HG02571 (cell line): ENCODE results near the gene ZBTB25.

Experiments used
- ATAC-seq: cut with Tn5 transposase; IDR thresholded peaks from one replicate; pipeline ENCODE4 v1.9.1; 2021; ENCODE audit warnings: mild to moderate bottlenecking, moderate library complexity; ENCODE audit not compliant: unreplicated experiment

The ZBTB25 gene

DNA sequence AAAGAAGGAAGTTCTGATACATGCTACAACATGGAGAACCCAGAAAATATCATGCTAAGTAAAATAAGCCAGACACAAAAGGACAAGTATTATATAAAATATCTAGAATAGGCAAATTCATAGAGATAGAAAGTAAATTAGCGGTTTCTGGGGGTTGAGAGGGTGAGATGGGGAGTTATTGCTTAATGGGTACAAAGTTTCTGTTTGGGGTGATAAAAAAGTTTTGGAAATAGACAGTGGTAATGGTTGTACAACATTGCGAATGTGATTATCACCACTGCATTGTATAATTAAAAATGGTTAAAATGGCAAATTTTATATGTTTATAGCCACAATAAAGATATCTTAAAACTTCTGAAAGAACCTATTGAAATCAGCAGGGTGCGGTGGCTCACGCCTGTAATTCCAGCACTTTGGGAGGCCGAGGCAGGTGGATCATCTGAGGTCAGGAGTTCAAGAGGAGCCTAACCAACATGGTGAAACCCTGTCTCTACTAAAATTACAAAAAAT is 15.0 kb downstream of the ZBTB25 start:
- ATAC-seq, result no peak

DNA sequence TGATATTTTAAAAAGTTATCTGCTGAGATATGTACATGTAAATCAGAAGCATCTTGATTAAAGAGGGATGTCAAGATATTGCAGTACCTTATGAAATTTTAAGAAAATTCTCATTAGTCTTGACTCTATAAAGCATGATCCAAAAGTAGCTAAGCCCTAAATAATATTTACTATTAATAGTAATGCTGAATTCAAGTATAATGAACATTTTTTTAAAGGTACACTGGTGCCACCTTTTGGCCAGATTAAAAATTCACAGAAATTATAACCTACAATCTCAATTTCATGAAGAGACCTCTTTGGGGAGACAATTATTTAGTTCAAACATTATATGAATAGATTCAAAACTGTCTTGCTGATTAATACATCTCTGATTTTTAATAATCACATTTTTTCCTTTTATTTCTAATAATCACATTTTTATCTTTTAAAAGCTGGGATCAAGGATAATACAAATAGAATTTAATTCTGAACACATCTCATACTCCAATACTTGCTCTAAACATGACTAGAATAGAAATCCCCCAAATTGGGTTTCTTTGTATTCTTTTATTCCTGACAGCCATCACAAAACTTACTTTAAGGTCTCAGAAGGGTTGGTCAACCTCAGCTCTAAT is 24.9 kb downstream of the ZBTB25 start:
- no peak for ATAC-seq

DNA sequence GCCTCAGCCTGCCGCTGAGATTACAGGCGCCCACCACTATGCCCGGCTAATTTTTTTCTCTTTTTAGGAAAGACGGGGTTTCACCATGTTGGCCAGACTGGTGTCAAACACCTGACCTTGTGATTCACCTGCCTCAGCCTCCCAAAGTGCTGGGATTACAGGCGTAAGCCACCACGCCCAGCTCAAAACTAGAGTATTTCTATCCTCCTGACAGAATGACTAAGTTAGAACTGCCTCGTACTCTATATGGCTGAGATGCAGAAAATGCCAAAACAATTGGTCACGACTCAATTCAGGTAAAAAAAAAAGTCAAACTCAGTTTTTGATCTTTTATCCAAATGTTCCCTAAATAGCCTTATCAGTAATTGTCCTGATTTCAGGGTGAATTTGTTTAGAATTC is 27.2 kb downstream of the ZBTB25 start:
- no peak for ATAC-seq

DNA sequence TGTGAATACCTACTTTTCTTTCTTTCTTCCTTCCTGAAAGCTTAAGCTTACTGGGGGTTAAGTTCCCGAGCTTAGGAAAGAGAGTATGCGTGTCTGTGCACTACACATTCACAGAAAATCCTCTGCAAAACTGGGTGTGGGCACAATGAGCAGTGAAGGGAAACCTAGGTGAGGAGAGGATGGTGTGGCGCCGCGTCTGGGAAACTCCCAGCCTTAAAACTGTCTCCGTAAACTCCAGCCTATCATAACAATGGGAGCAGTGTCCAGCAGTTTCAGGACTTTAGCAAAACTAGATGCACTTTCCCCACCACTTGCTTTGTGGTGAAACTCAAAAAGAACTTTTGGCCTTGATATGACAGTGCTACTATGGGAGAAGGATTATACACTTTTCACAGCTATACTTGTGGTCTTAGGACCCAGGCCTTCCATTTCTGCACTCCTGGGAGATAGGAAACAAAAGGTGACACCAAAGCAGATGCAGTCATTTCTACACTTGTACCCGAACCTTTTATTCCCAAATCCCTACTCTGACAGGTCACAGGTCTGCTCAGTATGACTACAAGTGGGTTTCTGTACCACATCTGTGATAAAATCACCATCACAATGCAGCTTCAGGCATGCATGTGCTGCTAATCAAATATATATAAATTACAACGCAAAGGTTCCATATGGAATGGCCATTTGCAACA is 27.9 kb downstream of the ZBTB25 start:
- no peak for ATAC-seq

DNA sequence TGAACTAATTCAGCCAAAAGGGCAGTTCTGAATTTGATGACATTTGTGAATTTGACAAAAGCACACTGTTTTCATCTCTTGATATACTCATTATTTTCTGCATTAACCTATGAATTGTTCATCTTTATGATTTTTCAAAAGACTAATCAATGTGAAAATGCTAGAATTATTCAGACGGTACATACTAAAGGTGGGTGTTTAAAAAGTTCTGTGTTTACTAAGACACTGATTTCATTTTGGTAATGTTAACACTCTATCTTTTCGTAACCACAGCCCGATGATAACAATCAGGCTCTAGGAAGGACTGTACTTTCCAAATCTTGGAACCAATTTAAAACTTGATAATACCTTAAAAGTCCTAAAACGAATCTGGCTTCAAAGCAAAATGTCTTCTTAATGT is 28.9 kb downstream of the ZBTB25 start:
- no peak for ATAC-seq

DNA sequence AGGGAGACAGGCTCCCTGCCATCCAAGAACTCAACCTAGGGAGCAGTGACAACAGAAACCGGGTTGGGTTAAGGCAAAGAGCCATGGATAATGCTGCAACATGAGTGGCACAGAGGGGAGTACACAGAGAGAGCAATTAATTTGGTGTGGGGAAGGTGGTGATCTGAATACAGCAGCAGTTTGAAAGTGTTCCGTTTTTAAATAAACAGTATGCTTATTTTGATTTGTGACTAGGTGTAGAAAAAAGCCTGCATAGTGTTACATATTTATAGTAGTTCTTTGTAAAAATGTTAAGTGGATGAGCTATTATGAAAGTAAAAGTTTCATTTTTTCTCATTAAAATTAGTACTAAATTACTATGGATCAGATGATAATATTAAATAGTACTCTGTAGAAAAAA is 29.6 kb downstream of the ZBTB25 start:
- ATAC-seq, result no peak

DNA sequence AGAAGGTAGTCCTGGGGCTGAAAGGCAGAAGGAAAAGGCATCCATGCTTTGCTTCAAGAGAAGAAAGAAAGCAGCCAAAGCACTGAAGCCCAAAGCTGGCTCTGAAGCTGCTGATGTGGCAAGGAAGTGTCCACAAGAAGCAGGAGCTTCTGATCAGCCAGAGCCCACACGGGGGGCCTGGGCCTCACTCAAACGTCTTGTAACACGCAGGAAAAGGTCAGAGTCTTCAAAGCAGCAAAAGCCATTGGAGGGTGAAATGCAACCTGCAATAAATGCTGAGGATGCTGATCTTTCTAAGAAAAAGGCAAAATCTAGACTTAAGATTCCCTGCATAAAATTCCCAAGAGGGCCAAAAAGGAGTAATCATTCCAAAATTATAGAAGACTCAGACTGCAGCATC is 35.2 kb downstream of the ZBTB25 start:
- no peak for ATAC-seq

DNA sequence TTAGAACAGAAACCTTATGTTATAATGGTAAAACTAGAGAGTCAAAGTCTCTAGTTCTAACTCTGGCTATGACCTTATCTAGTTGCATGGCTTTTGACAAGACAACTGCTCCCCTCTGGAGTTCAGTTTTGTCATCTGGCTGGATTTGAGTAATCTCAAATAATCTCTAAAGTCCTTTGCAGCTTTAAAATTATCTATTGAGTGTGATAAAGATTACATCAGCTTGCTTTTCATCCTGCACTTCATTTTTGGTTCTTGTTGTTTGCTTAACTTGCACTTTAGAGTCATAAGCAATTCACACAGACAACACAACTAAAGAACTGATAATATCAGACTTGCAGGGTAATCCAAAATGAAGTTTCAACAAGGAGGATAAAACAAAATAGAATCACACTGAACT is 36.1 kb downstream of the ZBTB25 start:
- ATAC-seq, result no peak

DNA sequence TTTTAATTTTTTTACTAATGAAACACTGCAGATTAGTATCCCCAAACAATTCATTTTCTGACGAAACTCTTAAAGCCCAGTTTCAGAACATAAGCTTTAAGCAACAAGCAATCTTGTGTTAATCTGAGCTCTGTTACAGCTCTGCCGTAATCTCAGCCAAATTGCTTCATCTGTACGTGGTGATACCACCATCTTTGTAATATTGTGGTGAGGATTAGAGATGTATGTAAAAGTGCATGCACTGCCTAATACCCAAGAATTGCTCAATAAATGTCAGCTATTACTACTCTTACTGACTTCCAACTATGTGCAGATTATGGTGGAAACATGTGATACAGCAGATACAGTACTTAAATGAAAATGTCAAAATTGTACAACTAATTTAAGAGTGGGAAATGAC is 36.5 kb downstream of the ZBTB25 start:
- no peak for ATAC-seq

DNA sequence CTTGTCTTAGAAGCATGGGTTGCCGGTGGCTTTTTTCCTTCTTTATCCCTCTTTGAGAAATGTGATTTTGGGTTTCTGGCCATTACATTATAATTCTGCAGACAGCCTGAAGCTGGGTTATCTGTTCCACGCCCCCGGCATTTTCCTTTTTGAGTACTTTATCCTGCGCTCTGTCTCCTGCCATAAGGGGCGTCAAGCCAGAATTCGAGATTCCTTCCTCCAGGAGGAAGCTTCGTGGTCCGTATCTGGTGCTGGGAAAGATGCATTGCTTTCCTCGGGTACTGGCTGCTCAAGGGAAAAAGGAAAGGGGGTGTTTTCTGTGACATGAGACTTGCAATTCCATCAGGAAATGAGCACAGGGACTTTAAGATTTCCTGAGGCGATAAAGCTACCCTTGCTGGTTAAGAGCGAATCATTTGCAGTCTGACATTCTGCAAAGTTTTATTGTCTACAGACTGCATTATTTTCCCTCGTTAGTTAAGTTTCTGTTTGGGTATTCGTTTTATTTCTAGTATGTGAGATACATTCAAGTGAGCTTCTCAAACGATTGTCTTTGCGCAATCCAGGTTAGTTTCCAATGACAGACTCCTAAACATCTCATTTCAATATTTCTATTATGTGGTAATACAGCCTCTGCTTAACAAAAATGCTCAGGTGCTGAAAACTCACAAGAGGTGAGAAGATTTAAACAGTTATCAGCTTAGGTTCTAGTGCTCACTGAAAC is 37.6 kb downstream of the ZBTB25 start:
- ATAC-seq, result no peak

DNA sequence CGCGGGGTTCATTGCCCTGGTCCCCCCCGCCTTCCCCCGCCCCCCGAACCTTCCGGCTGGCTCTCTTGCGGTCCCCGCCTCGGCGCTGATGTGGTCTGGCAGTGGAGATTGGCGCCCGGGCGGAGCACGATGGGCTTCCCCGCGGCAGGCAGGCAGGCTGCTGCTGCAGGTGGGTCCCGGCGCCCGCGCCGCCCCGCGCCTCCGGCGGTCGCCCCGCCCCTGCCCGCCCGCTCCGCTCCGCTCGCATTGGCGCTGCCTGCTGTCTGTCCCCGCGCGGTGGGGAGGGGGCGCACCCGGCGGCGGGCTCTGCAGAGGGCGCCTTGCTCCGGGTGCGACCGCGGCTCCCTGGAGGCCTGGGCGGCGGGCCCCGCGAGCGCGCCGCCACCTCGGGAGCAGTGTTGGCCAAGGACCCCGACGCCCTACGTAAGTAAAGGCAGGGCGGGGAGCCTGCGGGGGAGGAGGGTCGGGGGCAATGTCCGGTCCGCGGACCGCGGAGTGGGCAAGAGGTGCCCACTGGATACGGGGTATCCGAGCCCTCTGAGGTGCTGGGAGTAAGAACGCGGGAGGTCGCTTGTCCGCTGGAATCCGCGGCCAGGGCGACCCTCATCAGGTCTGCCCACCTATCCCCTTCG is 38.3 kb downstream of the ZBTB25 start, which contains the start of gene AKAP5:
TSS of gene AKAP5 (plus strand) at position 309 of the 632 bp plus-strand sequence. CDS start 2,896 bp downstream, outside the sequence.
- peak; percentile 65 for ATAC-seq

DNA sequence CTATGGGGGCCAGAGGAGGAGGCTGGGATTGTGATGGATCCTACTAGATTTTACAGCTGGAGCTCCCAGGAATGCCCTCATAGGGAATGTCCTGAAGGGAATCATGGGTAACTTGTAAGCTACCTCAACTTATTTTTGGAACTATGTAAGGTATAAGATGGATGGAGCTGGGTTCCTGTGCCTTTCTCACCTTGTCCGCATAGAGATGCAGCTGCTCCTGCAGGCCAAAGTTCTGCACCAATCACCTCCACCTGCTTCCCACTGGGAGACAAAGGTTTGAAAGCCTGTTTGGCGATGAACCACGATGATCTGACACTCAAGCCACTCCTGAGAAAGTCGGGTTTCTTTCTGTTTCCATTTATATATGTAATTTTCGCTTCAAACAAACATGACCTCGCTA is 39.0 kb downstream of the ZBTB25 start:
- no peak for ATAC-seq

DNA sequence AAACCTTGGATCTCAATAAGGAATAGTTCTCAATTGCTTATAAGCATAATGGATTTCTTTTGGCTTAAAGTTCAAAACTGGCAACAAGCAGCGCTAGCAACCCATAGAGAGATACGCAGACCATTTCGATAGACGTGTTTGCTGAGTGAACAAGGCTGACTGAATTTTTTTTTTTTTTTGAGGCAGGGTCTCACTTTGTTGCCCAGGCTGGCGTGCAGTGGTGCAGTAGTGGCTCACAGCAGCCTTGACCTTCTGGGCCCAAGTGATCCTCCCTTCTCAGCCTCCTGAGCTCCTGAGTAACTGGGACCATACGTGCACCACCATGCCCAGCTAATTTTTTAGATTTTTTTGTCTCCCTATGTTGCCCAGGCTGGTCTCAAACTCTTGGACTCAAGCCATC is 39.8 kb downstream of the ZBTB25 start:
- ATAC-seq, result no peak

DNA sequence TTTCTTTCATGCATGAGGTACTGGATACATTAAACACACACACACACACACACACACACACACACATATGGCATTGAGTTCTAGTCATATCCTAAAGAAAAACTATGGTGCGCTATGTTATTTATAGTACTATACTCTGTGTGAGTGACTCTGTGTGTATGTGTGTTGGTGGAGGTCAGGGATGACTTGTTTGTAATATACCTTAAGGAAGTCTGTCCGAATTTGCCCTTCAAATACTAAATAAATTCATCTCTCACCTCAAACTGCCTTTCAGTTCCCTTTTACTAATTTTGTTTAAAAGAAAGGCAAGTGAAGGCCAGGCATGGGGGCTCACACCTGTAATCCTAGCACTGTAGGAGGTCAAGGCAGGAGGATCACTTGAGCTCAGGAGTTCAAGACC is 40.4 kb downstream of the ZBTB25 start:
- no peak for ATAC-seq

DNA sequence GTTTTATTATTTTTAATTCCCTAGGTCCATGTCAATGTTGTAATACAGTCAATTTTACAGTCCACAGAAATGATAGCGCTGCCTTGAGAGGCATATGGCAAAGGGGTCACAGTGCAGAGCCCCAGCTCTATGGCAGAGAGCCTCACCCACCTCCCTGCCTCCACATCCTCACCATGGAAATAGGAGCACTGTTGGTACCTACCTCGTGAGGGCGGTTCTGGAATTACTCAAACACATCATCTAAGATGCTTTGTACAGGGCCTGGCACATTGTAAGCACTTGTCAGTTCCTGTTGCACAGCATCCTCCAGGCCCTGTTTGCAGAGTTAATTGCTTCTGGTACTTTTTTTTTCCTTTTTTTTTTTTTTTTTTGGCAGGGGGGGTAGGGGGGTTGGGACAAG is 42.4 kb downstream of the ZBTB25 start:
- no peak for ATAC-seq

DNA sequence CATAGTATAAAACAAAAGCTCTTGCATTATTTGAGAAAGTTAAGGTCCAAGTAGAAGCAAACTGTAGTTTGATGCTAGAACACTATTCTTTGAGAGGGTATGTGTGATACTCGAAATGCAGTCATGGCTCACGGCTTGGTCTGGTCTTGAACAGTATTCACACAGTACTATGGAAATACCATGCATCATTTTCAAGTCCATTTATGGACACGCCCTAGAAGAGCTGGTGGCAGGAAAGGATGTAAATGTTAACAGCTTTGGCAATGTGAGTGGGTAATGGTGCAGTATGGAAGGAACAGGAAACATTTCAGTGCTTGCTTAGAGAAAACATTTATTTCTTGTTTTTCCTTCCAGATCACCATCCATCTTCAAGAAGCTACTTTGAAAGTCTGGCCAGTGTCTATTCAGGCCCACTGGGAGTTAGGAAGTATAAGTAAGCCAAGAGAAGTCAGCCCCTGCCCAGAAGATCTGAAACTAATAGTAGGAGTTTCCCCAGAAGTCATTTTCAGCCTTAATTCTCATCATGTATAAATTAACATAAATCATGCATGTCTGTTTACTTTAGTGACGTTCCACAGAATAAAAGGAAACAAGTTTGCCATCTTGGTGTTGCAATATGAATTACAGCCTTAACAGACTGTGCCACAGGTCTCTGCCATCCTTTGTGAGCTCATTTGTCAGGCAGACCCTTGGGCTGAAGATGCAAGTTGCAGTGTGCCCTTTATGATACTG is 44.1 kb downstream of the ZBTB25 start:
- ATAC-seq, result no peak

DNA sequence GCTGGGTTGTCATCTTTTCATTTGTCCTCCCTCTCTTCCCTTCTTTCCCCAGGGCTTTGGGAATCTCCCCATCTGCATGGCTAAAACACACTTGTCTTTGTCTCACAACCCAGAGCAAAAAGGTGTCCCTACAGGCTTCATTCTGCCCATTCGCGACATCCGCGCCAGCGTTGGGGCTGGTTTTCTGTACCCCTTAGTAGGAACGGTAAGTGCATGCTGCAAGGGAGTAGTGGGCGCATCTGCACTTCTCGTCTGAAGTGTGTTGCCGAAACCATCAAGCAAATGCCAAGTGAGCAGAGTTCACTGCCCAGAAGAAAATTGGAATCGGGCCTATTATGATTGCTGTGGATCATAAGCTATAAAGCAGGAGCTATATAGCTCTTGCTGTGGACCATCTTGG is 49.0 kb downstream of the ZBTB25 start:
- ATAC-seq, result no peak

DNA sequence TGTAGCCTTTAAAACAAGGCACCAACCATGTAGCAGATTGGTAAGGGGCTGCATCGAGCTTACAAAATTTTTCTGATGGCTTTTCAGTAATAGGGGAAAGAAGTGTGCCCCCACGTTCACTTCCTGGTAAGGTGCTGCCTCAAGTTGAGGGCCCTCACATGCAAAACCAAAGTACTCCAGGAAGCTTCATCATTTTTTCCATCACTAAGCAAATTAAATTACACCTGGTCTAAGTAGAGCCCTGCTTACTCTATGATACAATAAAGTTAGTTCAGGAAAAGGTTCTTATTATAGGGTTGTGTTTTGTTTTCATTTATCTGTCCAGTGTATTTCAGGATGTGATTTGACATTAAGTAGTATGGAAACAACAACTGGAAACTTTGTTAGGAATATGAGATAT is 53.4 kb downstream of the ZBTB25 start:
- no peak for ATAC-seq

DNA sequence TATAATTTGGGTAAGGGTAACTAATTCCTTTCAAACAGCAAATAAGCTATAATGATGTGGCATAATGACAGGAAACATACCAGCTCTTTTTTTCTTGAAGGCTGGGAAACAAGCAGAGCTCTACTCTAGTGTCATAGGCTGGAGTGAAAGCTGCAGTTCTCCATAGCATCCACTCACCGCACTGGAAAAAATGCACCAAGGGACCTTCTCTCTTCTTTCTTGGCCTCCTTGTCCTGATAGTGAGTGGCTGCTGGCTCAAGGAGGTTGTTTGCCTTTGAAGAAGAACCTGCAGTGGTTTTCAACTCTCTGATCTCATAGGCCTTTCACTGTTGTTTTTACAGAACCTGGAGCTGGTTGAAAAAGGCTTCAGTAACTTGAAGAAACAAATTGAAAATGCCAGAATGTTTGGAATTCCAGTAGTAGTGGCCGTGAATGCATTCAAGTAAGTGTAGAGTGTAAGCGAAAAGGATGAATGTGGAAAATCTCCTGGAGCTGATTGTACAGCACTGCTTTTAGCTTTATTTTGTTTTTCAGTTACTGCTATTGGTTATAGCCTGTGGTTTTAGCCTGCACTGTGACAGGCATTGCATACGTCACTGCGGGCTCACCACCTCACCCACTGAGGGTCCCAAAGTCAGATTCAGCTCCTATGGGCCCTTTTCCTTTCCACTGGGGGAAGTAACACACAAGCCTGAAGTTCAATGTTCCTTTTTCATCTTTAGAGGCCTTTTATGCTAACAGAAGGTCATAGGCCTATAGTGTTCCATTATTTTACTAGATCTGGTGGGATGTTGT is 55.6 kb downstream of the ZBTB25 start:
- ATAC-seq, result no peak
